Astrocyte (in vitro differentiated cells and primary cell): ENCODE measurements around the gene WNT9B. TPM values are rescaled to one million over a fixed set of nuclear protein-coding genes. Genes with fewer than 3 reads are reported as not detected.

Experiments
- DNase-seq: peaks from one replicate; pipeline ENCODE4 v3.0.0-alpha.2; 2010; ENCODE audit warnings: low read depth
- FAIRE-seq: peaks from 2 replicates; lab custom pipeline; 2011; peaks lifted over from hg19 to GRCh38; lab: Jason Lieb, UNC
- H2AFZ ChIP-seq: 2 replicates; pipeline ENCODE4 v1.6.0; 2012; ENCODE audit warnings: low read depth, low read length, inconsistent platforms
- H3K27ac ChIP-seq: 2 replicates; pipeline ENCODE4 v1.5.1; 2011; ENCODE audit warnings: low read depth, low read length, inconsistent platforms
- H3K27me3 ChIP-seq: 2 replicates; pipeline ENCODE4 v1.6.0; 2011; ENCODE audit warnings: low read length, inconsistent platforms; ENCODE audit not compliant: insufficient read depth
- H3K36me3 ChIP-seq: 2 replicates; pipeline ENCODE4 v1.5.1; 2011; ENCODE audit warnings: low read length, inconsistent platforms; ENCODE audit not compliant: insufficient read depth
- H3K4me1 ChIP-seq: 2 replicates; pipeline ENCODE4 v1.5.1; 2011; ENCODE audit warnings: low read length, inconsistent platforms; ENCODE audit not compliant: insufficient read depth
- H3K4me2 ChIP-seq: 2 replicates; pipeline ENCODE4 v1.6.0; 2012; ENCODE audit warnings: low read length, inconsistent platforms
- H3K4me3 ChIP-seq: 2 replicates; pipeline ENCODE4 v1.5.1; 2011; ENCODE audit warnings: low read depth, mild to moderate bottlenecking, low read length, inconsistent platforms; ENCODE audit not compliant: insufficient read depth
- H3K79me2 ChIP-seq: 2 replicates; pipeline ENCODE4 v1.6.0; 2012; ENCODE audit warnings: mild to moderate bottlenecking, low read length, inconsistent platforms; ENCODE audit not compliant: insufficient read depth
- H3K9ac ChIP-seq: 2 replicates; pipeline ENCODE4 v1.6.0; 2012; ENCODE audit warnings: mild to moderate bottlenecking, low read length, inconsistent platforms
- H3K9me3 ChIP-seq: 2 replicates; pipeline ENCODE4 v1.5.1; 2012; ENCODE audit warnings: low read depth, mild to moderate bottlenecking, low read length, inconsistent platforms; ENCODE audit not compliant: insufficient read depth
- H4K20me1 ChIP-seq: 2 replicates; pipeline ENCODE4 v1.6.0; 2012; ENCODE audit warnings: low read length, inconsistent platforms; ENCODE audit not compliant: insufficient read depth
- H3K27ac Mint-ChIP-seq: one replicate; pipeline ENCODE4 v1.8.0; 2021; ENCODE audit warnings: mild to moderate bottlenecking, mixed read lengths; ENCODE audit not compliant: unreplicated experiment
- H3K27me3 Mint-ChIP-seq: one replicate; pipeline ENCODE4 v1.8.0; 2021; ENCODE audit warnings: low read depth, mixed read lengths; ENCODE audit not compliant: unreplicated experiment
- H3K36me3 Mint-ChIP-seq: one replicate; pipeline ENCODE4 v1.8.0; 2021; ENCODE audit warnings: low read depth, mixed read lengths; ENCODE audit not compliant: unreplicated experiment
- H3K4me1 Mint-ChIP-seq: one replicate; pipeline ENCODE4 v1.8.0; 2021; ENCODE audit warnings: low read depth, mixed read lengths; ENCODE audit not compliant: unreplicated experiment
- H3K4me3 Mint-ChIP-seq: one replicate; pipeline ENCODE4 v1.8.0; 2021; ENCODE audit warnings: mild to moderate bottlenecking, moderate library complexity, mixed read lengths; ENCODE audit not compliant: unreplicated experiment
- H3K9me3 Mint-ChIP-seq: one replicate; pipeline ENCODE4 v1.8.0; 2021; ENCODE audit warnings: mild to moderate bottlenecking, mixed read lengths; ENCODE audit not compliant: unreplicated experiment
- CTCF ChIP-seq: IDR thresholded peaks from 2 replicates; pipeline ENCODE4 v1.5.1; 2011; ENCODE audit warnings: low read depth, mild to moderate bottlenecking, inconsistent platforms, low read length, moderate library complexity; ENCODE audit not compliant: insufficient read depth
- EZH2 ChIP-seq: IDR thresholded peaks from 2 replicates; pipeline ENCODE4 v1.6.1; 2012; ENCODE audit warnings: mild to moderate bottlenecking, low read length, inconsistent platforms; ENCODE audit not compliant: insufficient read depth
- total RNA-seq: library from RNA; stranded (reverse); gene quantifications from 2 replicates; pipeline ENCODE4 v1.2.1, GENCODE V29; 2021

WNT9B gene
- total RNA-seq, 1 donor from 2014 or later: 0.48 TPM

- H3K79me2 ChIP-seq: no peaks in the 10 kb centered on the region
- no peaks in the 10 kb centered on the region for H3K36me3 Mint-ChIP-seq
- H3K4me1 Mint-ChIP-seq: no peaks in the 10 kb centered on the region
- peaks cover 7% of the 10 kb centered on the region for H3K9me3 ChIP-seq
- H3K36me3 ChIP-seq: no peaks in the 10 kb centered on the region
- peak overlapping the region; percentile 62 for H3K4me2 ChIP-seq
- H3K9me3 Mint-ChIP-seq: peaks cover 3% of the 10 kb centered on the region
- peaks cover 44% of the 10 kb centered on the region for H3K27me3 Mint-ChIP-seq
- peak overlapping the region; percentile 34 for H3K27ac Mint-ChIP-seq
- no peak overlapping the region for H3K27ac ChIP-seq
- no peaks in the 10 kb centered on the region for H4K20me1 ChIP-seq
- H3K9ac ChIP-seq: no peak overlapping the region
- DNase-seq (no peak), FAIRE-seq (no peak)
- peaks cover 22% of the 10 kb centered on the region for H3K27me3 ChIP-seq
- peak overlapping the region; percentile 79 for H2AFZ ChIP-seq
- no peak overlapping the region for H3K4me3 Mint-ChIP-seq
- TF ChIP-seq EZH2: no peak
- peak; percentile 37 for TF ChIP-seq CTCF
- H3K4me3 ChIP-seq: peak overlapping the region; percentile 5
- H3K4me1 ChIP-seq: peaks cover 3% of the 10 kb centered on the region
These were observed 9.6 kb upstream of the WNT9B start for GRCh38 chr17:46841561-46842379.

GRCh38 chr17:46842835-46843234 is 8.5 kb upstream of the WNT9B start:
- H3K9me3 ChIP-seq: peaks cover 7% of the 10 kb centered on the region
- peaks cover 52% of the 10 kb centered on the region for H3K27me3 Mint-ChIP-seq
- no peaks in the 10 kb centered on the region for H3K4me1 Mint-ChIP-seq
- no peak overlapping the region for H2AFZ ChIP-seq
- peaks cover 3% of the 10 kb centered on the region for H3K4me1 ChIP-seq
- H3K4me3 Mint-ChIP-seq: no peak overlapping the region
- no peak overlapping the region for H3K27ac Mint-ChIP-seq
- no peaks in the 10 kb centered on the region for H3K36me3 Mint-ChIP-seq
- no peaks in the 10 kb centered on the region for H4K20me1 ChIP-seq
- DNase-seq (no peak), FAIRE-seq (no peak)
- peaks cover 29% of the 10 kb centered on the region for H3K27me3 ChIP-seq
- no peaks in the 10 kb centered on the region for H3K79me2 ChIP-seq
- no peak overlapping the region for H3K27ac ChIP-seq
- no peak overlapping the region for H3K4me2 ChIP-seq
- peak; percentile 48 for TF ChIP-seq CTCF
- TF ChIP-seq EZH2: no peak
- no peak overlapping the region for H3K9ac ChIP-seq
- H3K36me3 ChIP-seq: no peaks in the 10 kb centered on the region
- H3K4me3 ChIP-seq: no peak overlapping the region
- H3K9me3 Mint-ChIP-seq: peaks cover 3% of the 10 kb centered on the region
